ENCODE results near the gene TMED9. TPM values are rescaled to one million over a fixed set of nuclear protein-coding genes. Genes with fewer than 3 reads are reported as not detected.
"Not testable (repeated sequence)": the region's sequence is repeated elsewhere in the genome, so short reads cannot be mapped to it uniquely, and the experiment has no call there.

The TMED9 gene
- total RNA-seq, 1 experiment from 2014 or later = 70.9 TPM

GRCh38 chr5:177606071-177607051 is 14.4 kb downstream of the TMED9 start:
- Histone ChIP-seq H3K27ac (no peak overlapping the region), H3K4me1 (0 out of 2 replicates have a peak, but pooled peaks cover 3% of the 10 kb centered on the region), H3K9me3 (replicated peaks) (no peaks in the 10 kb centered on the region), H3K27me3 (no peaks in the 10 kb centered on the region), H3K4me3 (no peak overlapping the region), H3K36me3 (no peaks in the 10 kb centered on the region)
- peak in 1 of 2 experiments; percentile 13 for DNase-seq

GRCh38 chr5:177607115-177607451 is 15.1 kb downstream of the TMED9 start:
- Histone ChIP-seq H3K4me1 (0 out of 2 replicates have a peak, but pooled peaks cover 3% of the 10 kb centered on the region), H3K4me3 (no peak overlapping the region), H3K27me3 (no peaks in the 10 kb centered on the region), H3K27ac (no peak overlapping the region), H3K36me3 (no peaks in the 10 kb centered on the region), H3K9me3 (replicated peaks) (no peaks in the 10 kb centered on the region)
- DNase-seq = no peak

- DNase-seq = peak; percentile 88 to 89
- H3K4me3 ChIP-seq = no peak overlapping the region
- no peaks in the 10 kb centered on the region for H3K36me3 ChIP-seq
Measured at GRCh38 chr5:177607452-177608192, 15.6 kb downstream of the TMED9 start.

GRCh38 chr5:177608243-177609075 is 16.5 kb downstream of the TMED9 start:
- no peak for DNase-seq
- Histone ChIP-seq H3K27ac (no peak overlapping the region), H3K9me3 (replicated peaks) (no peaks in the 10 kb centered on the region), H3K36me3 (peaks cover 5% of the 10 kb centered on the region; the same call in 1 of the 2 replicates), H3K4me1 (0 out of 2 replicates have a peak, but pooled peaks cover 3% of the 10 kb centered on the region), H3K27me3 (no peaks in the 10 kb centered on the region), H3K4me3 (no peak overlapping the region)

More at GRCh38 chr5:177607452-177608192, 15.6 kb downstream of the TMED9 start:
- no peaks in the 10 kb centered on the region for H3K27me3 ChIP-seq
- H3K9me3 ChIP-seq (replicated peaks) = no peaks in the 10 kb centered on the region
- 0 out of 2 replicates have a peak, but pooled peaks cover 3% of the 10 kb centered on the region for H3K4me1 ChIP-seq
- no peak overlapping the region for H3K27ac ChIP-seq

DNA sequence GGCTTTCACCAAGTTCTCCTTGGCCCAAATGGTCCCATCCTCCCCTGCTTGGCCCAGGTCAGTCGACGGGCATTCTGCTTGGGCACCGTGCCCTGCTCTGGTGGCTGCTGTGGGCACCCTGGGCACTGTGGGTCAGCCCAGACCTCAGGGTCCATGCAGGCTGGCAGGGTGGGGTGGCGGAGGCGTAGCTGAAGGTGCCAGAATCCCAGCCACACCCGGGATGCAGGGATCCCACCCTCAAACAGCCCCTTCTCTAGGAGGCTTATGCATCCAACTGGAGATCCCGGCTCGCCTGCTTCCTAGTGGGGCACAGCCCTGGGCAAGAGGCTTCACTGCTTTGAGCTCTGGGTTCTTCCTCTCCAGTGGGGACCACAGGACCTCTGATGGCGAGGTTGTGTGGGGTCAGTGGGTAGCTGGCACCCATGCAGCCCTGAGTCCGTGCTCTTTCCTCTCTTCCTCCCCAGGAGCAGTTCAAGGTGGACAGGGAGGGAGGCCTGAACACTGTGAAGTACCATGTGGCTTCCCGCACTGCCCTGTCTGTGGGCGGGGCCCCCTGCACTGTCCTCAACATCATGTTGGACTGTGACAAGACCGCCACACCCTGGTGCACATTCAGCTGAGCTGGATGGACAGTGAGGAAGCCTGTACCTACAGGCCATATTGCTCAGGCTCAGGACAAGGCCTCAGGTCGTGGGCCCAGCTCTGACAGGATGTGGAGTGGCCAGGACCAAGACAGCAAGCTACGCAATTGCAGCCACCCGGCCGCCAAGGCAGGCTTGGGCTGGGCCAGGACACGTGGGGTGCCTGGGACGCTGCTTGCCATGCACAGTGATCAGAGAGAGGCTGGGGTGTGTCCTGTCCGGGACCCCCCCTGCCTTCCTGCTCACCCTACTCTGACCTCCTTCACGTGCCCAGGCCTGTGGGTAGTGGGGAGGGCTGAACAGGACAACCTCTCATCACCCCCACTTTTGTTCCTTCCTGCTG is 17.4 kb downstream of the TMED9 start:
- Histone ChIP-seq H3K27ac (no peak overlapping the region), H3K9me3 (replicated peaks) (no peaks in the 10 kb centered on the region), H3K27me3 (no peaks in the 10 kb centered on the region), H3K4me1 (0 out of 2 replicates have a peak, but pooled peaks cover 3% of the 10 kb centered on the region), H3K36me3 (peaks cover 5% of the 10 kb centered on the region; the same call in 1 of the 2 replicates), H3K4me3 (no peak overlapping the region)
- DNase-seq = no peak

GRCh38 chr5:177610131-177610769 is 18.2 kb downstream of the TMED9 start:
- no peaks in the 10 kb centered on the region for H3K9me3 ChIP-seq (replicated peaks)

DNA sequence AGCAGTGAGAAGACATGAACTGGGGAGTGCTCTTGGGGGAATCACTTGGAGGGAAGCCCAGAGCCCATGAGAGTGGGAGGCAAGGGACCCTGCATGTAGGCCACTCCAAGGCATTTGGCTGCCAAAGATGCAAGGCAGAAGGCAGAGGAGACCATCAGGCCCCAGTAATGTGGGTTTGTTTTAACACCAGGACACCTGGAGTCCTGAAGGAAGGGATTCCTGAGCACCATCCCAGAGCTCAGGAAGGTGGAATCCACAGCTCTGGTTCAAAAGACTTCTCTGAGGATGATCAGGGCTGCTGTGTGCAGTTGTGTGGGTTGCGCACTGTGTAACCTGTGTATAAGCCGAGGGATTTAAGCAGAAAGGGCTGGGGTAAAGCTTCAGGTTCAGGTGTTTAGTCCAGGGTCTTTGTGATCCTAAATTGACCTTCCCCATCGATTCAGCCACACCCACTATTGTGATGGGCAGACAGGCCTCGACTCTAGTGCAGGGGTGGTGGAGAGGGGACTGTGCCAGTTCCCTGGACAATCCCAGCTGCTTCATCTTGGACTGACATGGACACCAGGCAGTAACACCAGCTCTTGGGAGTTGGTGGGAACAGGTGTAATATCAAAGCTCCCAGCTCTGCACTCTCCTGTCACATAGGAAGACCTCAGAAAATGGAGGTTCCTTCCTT is 18.9 kb downstream of the TMED9 start:
- no peak for DNase-seq
- H3K36me3 ChIP-seq = peaks cover 17% of the 10 kb centered on the region
- no peak overlapping the region for H3K4me3 ChIP-seq
- H3K4me1 ChIP-seq = 0 out of 2 replicates have a peak, but pooled peaks cover 3% of the 10 kb centered on the region
- H3K27me3 ChIP-seq = no peaks in the 10 kb centered on the region; the same call in 1 of the 2 replicates
- H3K27ac ChIP-seq = no peak overlapping the region
- H3K9me3 ChIP-seq (replicated peaks) = no peaks in the 10 kb centered on the region

More at GRCh38 chr5:177610131-177610769, 18.2 kb downstream of the TMED9 start:
- no peaks in the 10 kb centered on the region for H3K27me3 ChIP-seq
- DNase-seq = no peak
- no peak overlapping the region for H3K4me3 ChIP-seq
- peaks cover 11% of the 10 kb centered on the region for H3K36me3 ChIP-seq
- H3K4me1 ChIP-seq = 0 out of 2 replicates have a peak, but pooled peaks cover 3% of the 10 kb centered on the region
- H3K27ac ChIP-seq = no peak overlapping the region

GRCh38 chr5:177611446-177612214 is 19.6 kb downstream of the TMED9 start:
- Histone ChIP-seq H3K4me3 (no peak overlapping the region), H3K27ac (no peak overlapping the region), H3K27me3 (no peaks in the 10 kb centered on the region; the same call in 1 of the 2 replicates), H3K36me3 (peaks cover 22% of the 10 kb centered on the region), H3K4me1 (0 out of 2 replicates have a peak, but pooled peaks cover 3% of the 10 kb centered on the region), H3K9me3 (replicated peaks) (no peaks in the 10 kb centered on the region)
- DNase-seq = no peak

DNA sequence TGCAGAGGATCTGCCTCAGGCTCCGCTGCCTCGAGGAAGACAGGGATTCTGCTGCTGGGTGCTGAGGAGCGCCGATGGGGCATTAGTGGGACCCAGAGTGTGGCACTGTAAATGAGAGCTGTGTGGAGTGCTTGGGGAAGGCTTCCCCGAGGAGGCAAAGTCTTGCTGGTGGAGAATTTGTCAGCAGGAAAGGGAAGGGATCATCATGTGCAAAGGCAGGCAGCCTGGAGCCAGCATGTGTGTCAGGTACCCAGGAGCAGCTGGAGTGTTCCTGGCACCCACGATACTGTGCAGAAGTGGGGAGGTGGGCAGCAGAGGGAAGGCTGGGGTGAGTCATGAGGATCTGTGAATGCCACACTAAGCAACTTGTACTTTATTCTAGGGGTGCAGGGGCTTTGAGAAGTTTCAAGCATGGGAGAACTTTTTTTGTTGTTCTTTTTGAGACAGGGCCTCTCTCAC is 20.2 kb downstream of the TMED9 start:
- H3K9me3 ChIP-seq (replicated peaks) = no peaks in the 10 kb centered on the region

GRCh38 chr5:177620560-177620959 is 28.6 kb downstream of the TMED9 start:
- H3K36me3 ChIP-seq = peaks cover 61% of the 10 kb centered on the region
- no peak for DNase-seq

More for the DNA sequence above, 20.2 kb downstream of the TMED9 start:
- H3K27me3 ChIP-seq = no peaks in the 10 kb centered on the region; the same call in 1 of the 2 replicates
- no peak overlapping the region for H3K4me3 ChIP-seq
- H3K4me1 ChIP-seq = 0 out of 2 replicates have a peak, but pooled peaks cover 3% of the 10 kb centered on the region
- peaks cover 23% of the 10 kb centered on the region for H3K36me3 ChIP-seq
- H3K27ac ChIP-seq = no peak overlapping the region
- no peak for DNase-seq

GRCh38 chr5:177624172-177624571 is 32.2 kb downstream of the TMED9 start:
- H3K27ac ChIP-seq; H3K4me1 ChIP-seq; H3K9me3 ChIP-seq (replicated peaks); DNase-seq; H3K27me3 ChIP-seq; H3K4me3 ChIP-seq: not testable (repeated sequence)
- peaks cover 40% of the 10 kb centered on the region for H3K36me3 ChIP-seq

More at GRCh38 chr5:177620560-177620959, 28.6 kb downstream of the TMED9 start:
- Histone ChIP-seq H3K4me3 (no peak overlapping the region), H3K4me1 (no peaks in the 10 kb centered on the region), H3K27ac (no peak overlapping the region), H3K9me3 (replicated peaks) (no peaks in the 10 kb centered on the region), H3K27me3 (no peaks in the 10 kb centered on the region; the same call in 1 of the 2 replicates)

Measured in SJCRH30 (cell line).